T-helper 2 cell (primary cell): ENCODE measurements around the gene EPGN.
A peak's percentile ranks its signal among the peaks of the same experiment; 100 is the strongest.
"Not testable (repeated sequence)": the region's sequence is repeated elsewhere in the genome, so short reads cannot be mapped to it uniquely, and the experiment has no call there.

Experiments
- DNase-seq, 5 experiments: peaks; one replicate each; pipeline versions ENCODE4 v3.0.0 to v3.0.0-alpha.2; 2012 to 2022

The EPGN gene

DNA sequence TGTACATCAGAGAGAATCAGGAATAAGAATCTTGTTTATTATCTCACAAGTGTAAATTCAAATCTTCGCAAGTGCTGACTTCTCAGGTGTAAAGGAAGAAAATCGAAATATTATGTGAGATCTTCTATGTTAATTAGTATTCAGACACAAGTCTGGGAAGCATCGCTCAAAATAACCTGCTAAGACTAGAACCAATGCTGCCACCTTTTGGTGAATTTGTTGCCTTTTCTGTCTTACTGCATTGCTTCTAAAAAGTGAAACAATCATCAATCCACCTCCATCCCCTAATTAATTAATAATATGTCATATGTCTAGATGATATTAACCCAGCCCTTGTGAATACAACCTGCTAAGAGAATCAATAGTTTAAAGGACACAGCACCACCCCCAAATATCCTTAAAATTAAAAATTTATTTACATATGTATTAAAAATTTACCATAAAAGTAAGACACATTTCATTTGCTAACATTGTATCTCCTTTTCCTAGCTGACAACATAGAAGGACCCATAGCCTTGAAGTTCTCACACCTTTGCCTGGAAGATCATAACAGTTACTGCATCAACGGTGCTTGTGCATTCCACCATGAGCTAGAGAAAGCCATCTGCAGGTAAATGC lies 3.5 kb downstream of the EPGN start:
- DNase-seq, result peak in 1 of 5 experiments; percentile 56

DNA sequence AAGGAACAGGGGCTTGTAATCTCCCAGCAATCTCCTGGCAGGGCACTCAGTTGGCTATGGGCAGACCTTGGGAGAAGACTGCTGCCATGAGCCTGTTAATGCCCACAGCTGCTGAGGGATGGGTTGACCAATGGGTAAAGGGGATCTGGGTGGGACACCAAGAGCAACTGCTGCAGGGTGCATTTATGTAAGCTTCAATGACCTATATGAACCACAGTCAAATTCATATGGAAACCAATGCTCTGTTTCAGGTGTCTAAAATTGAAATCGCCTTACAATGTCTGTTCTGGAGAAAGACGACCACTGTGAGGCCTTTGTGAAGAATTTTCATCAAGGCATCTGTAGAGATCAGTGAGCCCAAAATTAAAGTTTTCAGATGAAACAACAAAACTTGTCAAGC lies 6.1 kb downstream of the EPGN start:
- DNase-seq, result no peak

DNA sequence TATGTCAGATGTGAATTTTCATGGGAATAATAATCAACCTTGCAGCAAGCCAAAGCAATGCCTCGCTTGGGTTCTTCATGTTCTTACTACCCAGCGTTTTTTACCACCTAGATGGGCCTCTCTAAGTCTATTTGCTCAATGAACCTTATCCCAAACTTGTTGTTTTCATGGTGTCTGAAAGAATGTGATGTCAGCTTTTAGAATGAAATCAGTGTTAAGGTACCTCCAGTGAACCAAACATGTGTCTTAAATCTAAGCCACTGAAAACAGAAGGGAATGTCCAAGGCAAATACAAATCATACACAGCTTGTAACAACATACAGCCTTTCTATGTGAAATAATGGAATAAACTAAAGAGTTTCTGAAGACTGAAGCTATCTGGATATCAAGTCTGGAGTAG lies 6.7 kb downstream of the EPGN start:
- no peak for DNase-seq

DNA sequence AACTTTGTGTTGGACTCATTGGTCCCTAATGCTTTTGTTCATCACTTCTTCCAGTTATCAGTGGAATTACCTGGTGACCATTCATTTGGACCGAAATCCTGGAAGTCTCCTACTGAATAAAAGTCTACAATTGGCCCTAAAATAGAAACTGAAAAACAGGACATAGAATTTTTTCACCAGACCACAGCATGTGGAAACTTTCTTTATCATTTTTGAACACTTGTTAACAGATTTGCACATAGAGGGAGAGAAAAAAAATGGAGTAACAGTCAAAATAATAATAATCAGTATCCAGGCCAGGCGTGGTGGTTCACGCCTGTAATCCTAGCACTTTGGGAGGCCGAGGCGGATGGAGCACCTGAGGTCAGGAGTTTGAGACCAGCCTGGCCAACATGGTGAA lies 7.1 kb downstream of the EPGN start:
- no peak for DNase-seq

DNA sequence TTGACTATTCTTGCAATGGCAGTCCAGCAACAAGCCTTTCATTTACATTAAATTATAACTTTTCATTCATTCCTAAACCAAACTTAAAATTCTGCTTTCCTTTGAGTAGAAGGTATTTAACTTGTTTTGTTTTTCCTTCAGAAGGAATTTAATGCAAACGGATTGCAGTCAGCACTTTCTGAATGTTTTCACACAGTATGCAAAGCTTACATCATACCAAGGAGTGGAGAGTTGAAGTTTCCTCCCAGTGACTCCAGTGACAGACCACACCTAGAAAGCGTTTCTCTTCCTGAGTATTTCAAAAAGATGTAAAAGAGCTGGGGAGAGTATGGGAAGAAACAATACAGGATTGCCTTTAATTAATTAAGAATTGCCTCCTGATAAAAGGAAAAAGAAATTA lies 8.1 kb downstream of the EPGN start:
- no peak for DNase-seq

DNA sequence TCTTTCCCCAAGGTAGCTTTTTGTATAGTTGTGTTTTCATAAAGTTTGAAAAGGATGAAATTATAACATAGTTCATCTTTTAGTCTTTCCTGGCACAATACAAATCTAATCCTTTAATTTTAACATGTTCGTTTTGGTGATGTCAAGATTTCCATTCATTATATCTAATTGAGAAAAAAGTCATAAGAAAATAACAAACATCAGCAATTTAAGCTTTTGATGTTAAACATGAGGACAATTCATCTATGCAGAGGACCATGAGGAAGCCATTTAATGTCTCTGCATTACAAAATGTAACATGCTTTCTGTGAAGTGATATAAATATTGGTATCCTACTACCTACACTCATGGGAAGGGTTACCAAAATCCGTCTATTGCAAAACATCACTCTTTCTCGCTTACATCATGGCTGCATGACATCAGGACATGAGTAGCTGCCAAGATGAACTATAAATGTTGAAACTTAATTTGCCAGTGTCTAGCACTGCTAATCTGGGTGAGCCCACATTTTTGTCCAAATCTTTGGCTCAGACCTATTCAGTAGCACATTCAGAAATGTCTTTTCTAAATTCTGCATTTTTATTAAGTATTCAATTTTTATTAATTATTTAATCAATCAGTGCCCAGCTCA lies 9.5 kb downstream of the EPGN start:
- no peak for DNase-seq

DNA sequence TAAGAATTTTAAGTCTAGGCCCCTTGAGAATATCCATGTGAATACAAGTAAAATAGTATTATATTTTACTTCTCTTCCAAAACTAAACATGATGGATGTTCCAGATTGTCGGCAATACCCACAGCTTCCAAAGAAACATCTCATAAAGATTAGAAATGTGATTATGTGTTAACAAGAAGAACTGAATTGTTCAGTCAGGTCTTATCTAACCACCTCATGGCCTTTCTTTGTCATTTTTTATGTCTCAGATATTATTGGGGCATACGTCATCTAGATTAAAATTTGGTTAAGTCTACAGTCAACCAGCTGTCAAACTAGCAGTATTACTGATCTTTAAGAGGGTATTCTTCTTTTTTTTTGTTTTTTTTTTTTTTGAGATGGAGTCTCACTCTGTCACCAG lies 10.0 kb downstream of the EPGN start:
- no peak for DNase-seq

DNA sequence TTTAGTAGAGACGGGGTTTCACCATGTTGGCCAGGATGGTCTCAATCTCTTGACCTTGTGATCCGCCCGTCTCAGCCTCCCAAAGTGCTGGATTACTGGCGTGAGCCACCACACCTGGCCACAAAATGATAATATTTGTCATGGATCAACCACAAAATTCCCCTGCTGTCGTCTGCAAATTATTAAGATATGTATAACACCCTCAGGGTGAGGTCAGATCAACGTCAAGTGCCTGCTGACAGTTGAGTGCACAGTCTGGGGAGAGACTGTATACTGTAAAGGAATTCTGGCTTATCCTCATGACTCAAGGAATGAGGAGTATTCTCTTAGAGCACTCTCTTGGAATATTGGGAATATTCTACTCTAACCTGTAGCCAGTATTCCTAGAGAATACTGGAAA lies 11.2 kb downstream of the EPGN start:
- DNase-seq, result no peak

DNA sequence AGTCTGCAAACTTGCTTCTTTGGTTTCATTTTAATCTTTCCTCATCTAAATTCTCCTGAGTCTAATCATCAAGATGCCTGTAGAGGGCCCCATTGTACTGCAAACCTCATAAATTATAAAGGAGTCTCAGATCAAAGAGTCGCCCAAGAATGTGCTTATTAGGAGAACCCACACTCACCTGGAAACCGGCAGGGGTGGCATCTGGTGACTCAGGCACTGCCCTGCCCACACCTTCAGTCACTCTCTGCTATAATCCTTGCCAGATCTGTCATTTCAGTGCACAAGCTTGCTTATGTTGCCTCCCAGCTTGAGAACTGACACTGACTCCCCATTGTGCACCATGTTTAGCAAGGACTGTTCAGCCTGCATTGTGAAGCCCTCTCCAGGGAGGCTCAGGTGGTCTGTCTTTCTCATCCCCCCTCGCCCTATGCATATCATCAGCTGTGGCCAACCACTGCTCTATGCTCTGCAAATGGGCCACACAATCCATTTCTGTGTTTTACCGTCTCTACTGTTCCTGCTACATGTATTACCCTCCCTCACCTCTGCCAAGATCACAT lies 12.4 kb downstream of the EPGN start:
- peak in 1 of 5 experiments; percentile 57 for DNase-seq

DNA sequence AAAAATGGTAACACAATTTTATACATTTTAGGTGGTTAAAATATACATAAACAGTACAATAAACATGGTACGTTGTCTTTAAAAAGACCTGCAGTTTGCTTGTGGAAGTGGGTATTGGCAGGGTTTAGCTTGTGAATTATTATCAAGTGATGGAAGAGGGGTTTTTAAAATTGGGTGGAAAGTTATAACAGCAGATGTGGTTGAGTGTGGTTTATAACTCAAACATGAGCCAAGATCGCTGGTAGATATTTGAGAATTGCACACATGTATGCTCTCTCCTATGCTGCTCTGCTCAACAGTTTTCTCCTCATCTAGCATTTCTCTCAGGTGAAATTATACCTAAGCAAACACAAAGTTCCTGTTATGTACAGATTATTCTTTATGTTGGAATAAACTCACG lies 14.0 kb downstream of the EPGN start:
- no peak for DNase-seq

DNA sequence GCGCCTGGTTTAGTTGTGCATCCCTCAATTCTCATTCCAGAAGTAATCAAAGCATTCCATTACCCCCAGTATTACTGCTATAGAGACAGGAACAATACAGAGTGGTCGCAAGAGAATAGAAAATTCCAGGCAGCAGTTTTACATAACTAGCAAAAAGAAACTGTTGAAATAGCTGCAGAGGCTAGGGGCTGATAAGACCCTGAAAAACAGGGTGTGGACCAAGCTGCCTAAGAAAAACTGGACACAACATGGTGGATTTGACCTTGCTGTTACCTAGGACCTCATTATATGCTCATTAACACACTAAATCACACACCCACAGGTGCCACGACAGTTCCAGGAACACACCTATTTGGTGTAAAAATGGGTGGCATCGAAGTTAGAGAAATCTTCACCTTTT lies 15.4 kb downstream of the EPGN start:
- DNase-seq, result no peak

DNA sequence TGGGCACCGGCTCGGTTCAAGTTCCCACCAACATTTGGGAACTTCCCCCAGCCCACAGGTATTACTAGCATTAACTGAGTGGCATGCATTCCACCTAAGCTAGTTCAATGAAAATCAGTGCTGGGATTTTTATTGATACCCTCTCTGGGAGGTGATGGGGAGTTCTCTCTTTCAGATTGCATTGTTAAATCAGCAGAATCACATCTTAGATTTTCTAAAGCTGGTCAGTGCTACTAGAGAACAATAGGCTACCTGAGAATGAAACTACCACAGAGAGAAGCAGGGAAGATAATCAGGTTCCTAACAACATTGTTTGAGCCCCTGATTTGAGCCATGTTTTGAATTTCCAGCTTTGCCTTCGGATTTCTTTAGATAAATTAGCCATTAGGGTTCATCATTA lies 16.0 kb downstream of the EPGN start:
- no peak for DNase-seq

DNA sequence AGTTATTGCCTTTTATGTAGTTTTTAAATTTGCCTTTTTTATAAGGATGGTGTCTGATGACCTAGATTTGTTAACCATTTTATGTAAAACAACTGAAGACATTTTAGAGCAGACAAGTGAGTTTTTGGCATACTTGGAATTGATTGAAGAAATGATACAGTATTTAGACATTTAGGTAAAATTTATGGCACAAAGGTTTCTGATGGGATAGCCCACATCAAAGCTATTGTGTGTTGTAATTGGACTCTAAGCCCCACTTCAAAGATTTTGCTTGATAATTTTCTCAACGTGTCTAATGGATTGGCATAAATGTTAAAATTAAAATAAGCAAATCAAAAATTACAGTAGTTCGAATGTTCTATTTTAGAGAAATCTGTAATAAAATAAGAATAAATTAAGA lies 17.6 kb downstream of the EPGN start:
- DNase-seq, result no peak

DNA sequence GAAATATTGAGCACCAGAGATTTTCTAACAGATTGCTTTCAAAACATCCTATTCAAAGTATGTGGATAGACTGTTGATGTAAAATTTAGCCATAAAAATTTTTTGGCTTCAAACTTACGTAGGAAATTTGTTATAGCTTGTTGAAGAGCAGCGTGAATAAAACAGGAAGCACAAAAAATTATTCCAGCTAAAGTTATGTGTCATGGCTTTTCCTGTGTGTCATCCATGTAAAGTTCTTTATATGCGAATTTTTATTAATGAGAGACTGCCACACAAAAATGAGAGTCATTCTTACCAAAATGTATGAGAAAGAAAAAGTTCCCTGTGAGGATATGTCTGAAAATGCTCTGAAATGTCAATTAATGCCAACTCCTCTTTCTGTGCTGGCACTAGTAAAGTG lies 19.5 kb downstream of the EPGN start:
- DNase-seq, result no peak

DNA sequence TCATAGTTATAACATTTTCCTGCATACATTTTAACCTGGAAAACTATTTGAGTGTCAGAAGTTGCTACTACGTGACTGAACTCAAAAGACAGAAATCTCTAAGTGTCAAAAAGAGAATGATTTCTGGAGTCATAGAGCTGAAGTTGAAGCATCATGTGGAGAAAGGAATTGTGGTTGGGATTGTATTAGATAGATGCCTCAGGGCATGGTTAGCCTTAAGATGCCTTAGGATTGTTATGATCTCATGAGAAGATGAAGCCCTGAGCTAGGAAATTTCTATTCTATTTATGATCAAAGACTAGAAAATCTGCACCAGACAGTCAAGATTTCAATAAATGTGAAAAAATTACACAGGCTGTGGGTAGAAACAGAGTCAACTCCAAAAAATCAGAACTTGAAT lies 20.2 kb downstream of the EPGN start:
- no peak for DNase-seq

DNA sequence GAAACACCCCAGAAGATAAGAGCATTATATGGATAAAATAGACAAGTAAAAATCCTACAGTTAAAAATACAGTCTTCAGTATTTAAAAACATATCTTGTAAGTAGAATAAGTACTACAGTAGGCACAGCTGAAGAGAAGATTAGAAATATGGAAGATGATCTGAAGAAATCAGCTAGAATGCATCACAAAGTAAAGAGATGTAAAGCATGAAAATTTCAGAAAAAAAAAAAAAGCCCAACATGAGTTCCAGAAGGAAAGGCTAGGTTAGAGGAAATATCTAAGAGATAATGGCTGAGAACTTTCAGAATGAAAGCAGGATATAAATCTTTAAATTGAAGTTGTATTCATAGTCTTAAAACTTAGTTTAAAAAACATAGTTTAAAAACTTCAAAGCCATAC lies 21.0 kb downstream of the EPGN start:
- no peak for DNase-seq

DNA sequence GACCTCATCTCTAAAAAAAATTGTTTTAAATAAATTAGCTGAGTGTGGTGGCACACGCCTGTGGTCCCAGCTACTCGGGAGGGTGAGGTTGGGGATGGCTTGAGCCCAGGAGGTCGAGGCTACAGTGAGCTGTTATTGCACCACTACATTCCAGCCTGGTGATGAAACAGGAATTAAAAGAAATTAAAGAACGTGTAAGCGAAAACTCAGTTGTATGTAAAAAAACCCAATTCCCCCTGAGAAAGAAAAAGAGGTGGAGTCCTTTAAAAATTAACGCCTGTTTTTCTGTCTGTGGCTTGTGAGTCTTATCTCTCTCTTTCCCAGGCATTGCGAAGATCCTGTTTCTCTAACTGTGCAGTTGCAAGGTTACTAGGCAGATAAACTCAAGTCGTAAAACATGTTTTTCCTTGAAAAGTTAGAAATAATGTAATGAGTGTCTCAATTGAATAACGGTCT lies 22.1 kb downstream of the EPGN start:
- no peak for DNase-seq

DNA sequence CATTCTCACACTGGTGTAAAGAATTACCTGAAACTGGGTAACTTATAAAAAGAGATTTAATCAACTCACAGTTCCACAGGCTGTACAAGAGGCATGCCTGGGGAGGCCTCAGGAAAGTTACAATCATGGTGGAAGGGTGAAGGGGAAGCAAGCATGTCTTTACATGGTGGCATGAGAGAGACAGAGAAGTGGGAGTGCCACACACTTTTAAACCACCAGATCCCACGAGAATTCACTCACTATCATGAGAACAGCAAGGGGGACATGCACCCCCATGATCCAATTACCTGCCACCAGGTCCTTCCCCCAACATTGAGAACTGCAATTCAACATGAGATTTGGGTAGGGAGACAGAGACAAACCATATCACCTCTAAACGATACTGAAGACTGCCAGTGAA lies 23.0 kb downstream of the EPGN start:
- no peak for DNase-seq

DNA sequence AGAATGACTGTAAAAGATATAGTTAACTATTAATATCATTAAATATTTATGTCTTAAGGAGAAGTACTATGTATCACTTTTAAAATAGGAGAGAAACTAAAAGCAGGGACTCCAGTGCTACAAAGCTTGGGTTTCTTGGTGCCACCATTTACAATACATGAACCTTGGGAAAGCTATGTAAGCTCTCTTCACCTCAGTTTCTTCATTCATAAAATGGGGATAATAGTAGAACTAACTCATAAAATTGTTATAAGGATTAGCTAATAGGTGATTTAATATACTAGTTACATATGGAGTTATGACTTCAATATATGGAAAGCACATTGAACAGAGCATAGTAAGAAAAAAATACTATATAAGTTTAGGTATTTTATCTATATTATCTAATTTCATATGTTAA lies 23.7 kb downstream of the EPGN start:
- no peak for DNase-seq

DNA sequence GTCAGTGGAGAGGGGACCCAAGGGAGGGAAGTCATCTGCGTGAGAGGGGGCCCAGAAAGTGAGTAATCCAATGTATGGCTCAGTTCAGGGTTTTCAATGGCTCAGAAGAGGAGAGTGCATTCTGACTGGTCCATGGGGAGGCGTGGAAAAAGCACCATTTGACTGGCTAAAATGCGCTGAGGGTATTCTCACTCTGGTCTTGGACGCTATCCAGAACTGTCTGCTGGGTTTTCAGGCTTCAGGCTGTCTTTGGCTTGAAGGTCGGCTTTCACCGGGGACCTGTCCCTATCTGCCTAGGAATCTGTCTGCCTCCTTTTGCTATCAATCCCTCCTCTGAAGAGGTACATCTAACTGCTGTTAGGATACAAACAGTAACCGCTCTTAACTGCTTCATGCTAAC lies 26.4 kb downstream of the EPGN start:
- DNase-seq, result no peak

DNA sequence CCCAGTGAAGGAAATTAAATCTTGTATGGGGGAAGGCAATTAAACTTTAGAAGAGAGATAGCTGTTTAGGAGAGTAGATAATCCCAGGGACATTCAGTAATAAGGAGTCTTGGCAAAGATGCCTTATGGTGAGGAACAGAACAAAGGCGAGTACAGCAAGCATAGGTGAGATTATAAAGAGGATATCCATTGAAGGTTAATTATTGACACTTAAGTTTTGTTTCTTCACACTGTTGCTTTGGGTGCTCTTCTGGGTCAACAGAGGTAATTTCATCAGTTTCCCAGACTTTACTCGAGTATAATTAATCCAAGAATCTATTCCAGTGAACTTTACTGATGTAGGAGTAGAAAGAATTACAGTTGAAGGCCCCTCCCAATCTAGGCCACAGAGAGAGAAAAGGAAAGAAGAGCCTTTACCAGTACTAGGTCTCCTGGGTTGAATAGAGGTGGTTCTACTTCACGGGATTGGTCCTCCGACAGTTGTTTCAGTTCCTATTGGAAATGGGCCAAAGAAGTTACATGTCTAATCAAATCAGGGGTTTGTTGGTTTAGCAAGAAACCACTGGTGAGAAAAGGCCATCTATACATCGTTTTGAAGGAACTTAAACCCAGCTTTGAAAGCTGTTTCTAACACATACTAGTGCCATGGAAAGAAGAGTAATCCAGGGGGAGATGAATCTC lies 27.2 kb downstream of the EPGN start:
- DNase-seq, result no peak

DNA sequence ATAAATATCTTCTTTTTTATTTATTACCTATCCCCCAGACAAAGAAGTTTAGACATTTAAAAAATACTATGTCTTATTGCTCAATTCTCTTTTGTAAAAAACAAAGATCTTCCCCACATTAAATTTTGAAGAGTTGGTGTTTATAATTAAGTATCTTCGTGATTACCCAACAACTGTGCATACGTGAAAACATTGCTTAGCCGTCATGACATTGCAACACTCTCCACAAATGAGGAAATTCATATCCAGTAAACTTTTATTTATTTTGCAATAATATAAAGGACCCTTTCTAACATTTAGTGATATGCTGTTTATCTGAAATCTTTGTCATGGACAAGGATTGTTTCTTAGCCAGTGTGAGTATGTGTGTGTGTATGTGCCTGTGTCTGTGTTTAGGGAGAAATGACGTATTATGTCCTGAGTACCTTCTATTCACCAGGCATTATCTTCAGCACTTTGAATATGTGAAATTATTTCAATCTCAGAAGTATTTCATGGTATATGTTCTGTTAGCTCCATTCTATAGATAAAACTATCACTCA lies 30.6 kb downstream of the EPGN start:
- no peak for DNase-seq

DNA sequence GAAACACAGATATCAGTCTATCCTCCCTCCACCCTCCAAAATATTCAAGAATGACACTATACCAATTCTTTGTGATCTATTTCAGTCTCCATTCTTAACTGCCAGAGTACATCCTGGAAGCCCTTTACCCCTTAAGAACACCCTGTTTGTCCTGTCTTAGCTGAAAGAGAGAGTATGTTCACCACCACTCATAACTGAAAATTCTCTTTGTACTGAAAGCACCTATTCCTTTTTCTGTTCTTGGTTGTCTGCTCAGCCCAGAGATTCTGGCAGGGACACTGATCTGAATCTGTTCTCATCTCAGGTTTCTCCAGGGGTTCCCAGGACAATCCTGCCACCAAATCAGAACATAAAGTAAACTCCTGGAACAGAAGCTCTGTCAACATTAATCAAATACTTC lies 31.2 kb downstream of the EPGN start:
- no peak for DNase-seq

DNA sequence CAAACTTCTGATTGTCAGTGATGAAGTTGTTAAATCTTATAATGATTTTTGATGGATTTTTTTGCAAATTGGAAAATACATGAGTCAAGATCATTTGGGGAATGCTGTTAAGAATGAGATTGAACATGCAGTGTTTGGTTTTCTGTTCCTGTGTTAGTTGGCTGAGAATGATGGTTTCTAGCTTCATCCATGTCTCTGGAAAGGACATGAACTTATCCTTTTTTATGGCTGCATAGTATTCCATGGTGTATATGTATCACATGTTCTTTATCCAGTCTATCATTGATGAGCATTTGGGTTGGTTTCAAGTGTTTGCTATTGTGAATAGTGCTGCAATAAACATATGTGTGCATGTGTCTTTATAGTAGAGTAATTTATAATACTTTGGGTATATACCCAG lies 32.2 kb downstream of the EPGN start:
- DNase-seq, result not testable (repeated sequence)
